HS-5 (cell line): ENCODE measurements around the gene LCK.
"Not testable (repeated sequence)": the region's sequence is repeated elsewhere in the genome, so short reads cannot be mapped to it uniquely, and the experiment has no call there.

Experiments
- DNase-seq: peaks from one replicate; pipeline ENCODE4 v3.0.0-alpha.2; 2012; ENCODE audit warnings: low read depth

LCK gene

DNA sequence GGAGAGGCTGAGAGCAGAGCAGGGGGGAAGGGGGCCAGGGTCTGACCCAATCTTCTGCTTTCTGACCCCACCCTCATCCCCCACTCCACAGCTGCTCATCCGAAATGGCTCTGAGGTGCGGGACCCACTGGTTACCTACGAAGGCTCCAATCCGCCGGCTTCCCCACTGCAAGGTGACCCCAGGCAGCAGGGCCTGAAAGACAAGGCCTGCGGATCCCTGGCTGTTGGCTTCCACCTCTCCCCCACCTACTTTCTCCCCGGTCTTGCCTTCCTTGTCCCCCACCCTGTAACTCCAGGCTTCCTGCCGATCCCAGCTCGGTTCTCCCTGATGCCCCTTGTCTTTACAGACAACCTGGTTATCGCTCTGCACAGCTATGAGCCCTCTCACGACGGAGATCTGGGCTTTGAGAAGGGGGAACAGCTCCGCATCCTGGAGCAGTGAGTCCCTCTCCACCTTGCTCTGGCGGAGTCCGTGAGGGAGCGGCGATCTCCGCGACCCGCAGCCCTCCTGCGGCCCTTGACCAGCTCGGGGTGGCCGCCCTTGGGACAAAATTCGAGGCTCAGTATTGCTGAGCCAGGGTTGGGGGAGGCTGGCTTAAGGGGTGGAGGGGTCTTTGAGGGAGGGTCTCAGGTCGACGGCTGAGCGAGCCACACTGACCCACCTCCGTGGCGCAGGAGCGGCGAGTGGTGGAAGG lies 23.7 kb downstream of the LCK start:
- no peak for DNase-seq

DNA sequence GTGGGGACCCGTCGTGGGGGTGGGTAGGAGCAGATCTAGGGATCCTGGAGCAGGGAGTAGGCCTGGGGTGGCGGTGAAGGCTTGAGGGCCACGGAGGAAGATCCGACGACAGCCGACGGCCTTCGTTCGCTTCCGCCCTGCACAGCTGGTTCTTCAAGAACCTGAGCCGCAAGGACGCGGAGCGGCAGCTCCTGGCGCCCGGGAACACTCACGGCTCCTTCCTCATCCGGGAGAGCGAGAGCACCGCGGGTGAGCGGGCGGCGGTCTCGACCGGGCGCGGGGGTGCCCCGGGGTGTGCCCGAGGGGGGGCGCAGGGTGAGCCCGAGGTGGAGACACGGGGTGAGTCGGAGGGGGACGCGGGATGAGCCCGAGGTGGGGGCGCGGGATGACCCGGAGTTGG lies 24.4 kb downstream of the LCK start:
- no peak for DNase-seq

DNA sequence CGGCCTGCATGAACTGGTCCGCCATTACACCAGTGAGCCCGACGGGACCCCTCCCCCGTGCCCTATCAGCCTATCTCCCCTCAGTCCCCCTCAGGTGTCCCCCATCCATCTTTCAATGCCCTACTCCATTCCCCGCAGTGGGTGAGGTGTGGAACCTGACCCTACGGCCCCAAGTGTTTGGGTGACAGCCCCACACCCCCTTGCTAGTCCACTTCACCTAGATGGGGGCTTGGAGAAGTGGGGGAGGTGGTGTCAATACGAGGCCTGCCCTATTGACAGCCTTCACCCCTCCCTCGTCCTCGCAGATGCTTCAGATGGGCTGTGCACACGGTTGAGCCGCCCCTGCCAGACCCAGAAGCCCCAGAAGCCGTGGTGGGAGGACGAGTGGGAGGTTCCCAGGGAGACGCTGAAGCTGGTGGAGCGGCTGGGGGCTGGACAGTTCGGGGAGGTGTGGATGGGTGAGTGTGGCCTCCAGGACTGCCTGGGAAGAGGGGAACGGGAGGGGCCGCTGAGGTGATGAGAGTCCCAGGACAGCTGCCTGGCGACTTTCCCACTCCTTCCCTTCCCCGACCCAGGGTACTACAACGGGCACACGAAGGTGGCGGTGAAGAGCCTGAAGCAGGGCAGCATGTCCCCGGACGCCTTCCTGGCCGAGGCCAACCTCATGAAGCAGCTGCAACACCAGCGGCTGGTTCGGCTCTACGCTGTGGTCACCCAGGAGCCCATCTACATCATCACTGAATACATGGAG lies 25.1 kb downstream of the LCK start:
- no peak for DNase-seq

- not testable (repeated sequence) for DNase-seq
Observed at GRCh38 chr1:32284777-32285176, 33.7 kb downstream of the LCK start.

DNA sequence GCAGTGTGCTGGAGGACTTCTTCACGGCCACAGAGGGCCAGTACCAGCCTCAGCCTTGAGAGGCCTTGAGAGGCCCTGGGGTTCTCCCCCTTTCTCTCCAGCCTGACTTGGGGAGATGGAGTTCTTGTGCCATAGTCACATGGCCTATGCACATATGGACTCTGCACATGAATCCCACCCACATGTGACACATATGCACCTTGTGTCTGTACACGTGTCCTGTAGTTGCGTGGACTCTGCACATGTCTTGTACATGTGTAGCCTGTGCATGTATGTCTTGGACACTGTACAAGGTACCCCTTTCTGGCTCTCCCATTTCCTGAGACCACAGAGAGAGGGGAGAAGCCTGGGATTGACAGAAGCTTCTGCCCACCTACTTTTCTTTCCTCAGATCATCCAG lies 34.6 kb downstream of the LCK start:
- DNase-seq = no peak

DNA sequence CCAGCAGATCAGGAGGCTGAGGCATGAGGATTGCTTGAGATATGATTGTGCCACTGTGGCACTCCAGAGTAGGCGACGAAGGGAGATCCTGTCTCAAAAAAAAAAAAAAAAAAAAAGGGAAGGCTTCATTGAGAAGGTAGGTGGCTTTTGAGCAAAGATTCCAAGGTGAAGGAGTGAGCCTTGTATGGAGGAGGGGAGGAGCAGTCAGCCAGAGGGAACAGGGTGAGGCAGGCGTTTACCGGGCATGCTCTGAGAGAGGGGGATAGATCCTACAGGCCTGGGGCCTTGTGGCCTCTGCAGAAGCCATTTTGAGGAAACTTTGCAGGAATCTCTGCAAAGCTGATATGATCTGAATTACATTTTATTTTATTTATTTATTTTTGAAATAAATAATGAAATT lies 35.7 kb downstream of the LCK start:
- DNase-seq = no peak

DNA sequence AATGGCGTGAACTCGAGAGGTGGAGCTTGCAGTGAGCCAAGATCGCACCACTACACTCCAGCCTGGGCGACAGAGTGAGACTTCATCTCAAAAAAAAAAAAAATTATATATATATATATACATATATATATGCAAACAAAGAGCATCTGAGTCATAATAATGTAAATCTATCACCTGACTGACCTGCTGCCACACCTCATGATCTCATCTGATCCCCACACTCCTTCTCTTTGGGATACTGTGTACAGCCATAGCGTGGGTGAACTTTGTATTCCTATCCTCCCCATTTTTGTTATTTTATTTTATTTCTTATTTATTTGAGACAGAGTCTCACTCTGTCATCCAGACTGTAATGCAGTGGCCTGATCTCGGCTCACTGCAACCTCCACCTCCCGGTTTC lies 38.2 kb downstream of the LCK start:
- no peak for DNase-seq

- peak; percentile 32 for DNase-seq
Observed at GRCh38 chr1:32291145-32291707, 40.2 kb downstream of the LCK start.

DNA sequence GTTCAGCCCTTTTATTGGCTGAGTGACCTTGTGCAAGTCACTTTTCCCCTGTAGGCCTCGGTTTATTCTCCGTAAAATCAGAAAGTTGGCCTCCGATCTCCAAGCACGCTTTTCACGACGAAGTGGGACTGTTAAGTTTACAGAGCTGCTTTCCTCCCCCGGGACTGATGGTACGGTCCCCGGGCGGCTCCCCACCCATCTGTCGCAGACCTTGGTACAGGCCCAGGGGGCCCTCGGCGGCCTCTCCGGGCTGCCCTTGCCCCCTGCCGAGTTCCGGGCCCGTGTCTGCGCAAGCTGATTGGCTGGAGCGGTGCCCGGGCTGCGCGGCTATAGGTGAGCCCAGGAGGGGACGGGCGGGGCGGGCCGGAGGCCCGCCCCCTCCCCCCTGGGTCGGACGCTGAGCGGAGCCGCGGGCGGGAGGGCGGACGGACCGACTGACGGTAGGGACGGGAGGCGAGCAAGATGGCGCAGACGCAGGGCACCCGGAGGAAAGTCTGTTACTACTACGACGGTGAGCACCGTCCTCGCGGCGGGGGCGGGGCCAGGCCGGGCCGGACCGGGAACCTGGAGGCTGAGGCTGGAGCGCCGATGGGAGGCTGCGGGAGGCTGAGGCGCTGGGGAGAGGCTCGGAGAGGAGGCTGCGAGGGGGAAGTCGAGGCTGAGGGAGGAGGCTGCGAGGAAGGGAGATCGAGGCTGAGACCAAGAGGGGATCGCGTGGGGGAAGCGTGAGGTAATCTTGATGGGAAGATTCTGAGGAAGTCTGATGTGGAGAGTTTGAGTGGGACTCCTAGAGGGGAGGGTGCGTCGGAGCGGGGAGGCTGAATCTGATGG lies 40.9 kb downstream of the LCK start, which contains the start of gene HDAC1:
Gene HDAC1 (plus strand): TSS at position 376 of the 831 bp plus-strand sequence. CDS start 87 bp downstream, at position 463.
- DNase-seq = peak; percentile 65

- DNase-seq = not testable (repeated sequence)
Observed at GRCh38 chr1:32298211-32298610, 47.1 kb downstream of the LCK start.

DNA sequence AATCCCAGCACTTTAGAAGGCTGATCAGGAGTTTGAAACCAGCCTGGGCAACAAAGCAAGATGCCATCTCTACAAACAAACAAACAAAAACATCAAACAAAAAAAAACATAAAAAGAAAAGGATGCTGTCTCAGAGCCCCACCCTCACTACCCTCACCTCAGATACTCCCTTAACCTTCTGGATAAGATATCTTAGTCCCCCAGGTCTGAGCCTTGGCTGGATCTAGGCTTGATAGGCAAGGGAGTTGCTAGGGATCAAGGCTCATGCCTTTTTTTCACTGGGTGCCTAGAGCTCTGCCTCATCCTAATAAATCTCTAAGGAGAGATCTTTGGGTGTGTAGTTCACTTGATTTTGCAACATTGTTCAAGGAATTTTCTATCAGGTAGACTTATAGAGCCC lies 48.3 kb downstream of the LCK start:
- no peak for DNase-seq

DNA sequence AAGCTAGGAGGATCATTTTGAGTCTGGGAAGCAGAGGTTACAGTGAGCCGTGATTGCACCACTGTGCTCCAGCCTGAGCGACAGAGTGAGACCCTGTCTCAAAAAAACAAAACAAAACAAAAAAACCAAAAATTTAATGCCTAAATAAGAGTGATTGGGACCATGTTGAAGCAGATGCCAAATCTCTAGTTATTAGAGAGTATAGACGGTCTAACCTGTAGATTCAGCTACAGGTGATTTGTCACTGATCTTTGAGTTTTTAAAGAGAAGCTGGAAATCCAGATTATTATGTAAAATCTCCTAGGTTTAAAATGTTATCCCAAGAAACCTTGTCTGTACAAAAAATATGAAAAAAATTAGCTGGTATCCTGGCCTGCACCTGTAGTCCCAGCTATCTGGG lies 52.3 kb downstream of the LCK start:
- DNase-seq = no peak

- DNase-seq = no peak
Observed at GRCh38 chr1:32303997-32304622, 53.0 kb downstream of the LCK start.

DNA sequence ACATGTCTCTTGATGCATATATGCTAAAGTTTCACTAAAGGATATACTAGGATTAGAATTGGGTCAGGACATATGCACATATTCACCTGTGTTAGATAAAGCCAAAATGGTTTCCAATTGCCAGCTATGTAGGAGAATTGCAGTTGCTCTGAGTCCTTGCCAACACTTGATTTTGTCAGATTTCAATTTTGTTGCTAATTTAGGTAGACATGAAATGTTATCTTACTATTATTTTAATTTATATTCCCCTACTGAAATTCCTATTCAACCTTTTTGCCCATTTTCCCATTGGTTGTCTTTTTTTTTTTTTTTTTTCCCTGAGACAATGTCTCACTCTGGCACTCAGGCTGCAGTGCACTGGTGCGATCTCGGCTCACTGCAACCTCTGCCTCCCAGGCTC lies 54.2 kb downstream of the LCK start:
- no peak for DNase-seq

- peak; percentile 58 for DNase-seq
Observed at GRCh38 chr1:32307324-32307723, 56.3 kb downstream of the LCK start.

GRCh38 chr1:32309960-32310359 lies 58.9 kb downstream of the LCK start:
- no peak for DNase-seq

DNA sequence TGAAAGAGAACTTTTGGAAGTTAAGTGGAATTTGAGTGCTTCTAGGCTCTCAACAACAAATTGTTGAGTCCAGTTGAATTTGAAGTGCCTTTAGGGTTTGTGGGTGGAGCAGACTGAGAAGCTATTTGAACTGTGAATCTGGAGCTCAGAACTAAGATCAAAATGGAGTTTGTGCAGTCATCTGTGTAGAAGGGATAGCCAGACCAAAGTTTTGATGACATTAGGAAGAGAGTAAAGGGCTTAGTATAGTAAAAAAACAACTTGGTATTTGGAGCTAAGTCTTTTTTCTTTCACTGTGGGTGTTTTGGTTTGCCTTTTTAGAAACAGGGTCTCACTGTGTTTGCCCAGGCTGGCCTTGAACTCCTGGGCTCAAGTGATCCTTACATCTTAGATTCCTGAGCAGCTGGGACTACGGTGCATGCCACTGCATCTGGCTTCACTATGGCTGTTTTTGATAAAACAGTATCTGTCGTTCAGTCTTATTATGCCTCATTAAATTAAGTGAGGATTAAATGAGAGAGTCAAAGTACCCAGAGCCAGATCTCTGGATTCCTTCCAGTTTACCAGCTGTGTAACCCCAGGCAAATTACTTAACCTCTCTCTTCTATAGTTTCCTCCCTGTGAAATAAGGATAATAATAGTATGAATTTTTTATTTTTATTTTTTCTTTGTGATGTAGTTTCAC lies 60.8 kb downstream of the LCK start:
- no peak for DNase-seq

DNA sequence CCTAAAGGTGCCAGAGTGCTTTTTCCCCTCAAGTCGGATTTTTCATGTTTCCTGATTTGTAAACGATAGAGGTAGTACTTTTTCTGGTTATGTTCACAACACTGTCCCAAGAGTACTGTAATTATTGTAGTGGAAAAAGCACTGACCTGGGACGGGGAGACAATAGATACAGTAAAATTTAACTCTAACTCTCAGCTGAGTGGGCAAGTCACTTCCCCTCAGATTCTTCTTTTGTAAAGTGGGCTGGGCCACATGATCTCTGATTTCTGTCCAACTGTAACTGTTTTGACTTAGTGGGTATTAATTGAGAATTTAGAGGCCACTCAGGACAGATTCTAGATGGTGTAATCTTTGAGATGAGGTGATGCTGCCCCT lies 65.8 kb downstream of the LCK start:
- DNase-seq = no peak

GRCh38 chr1:32318127-32318869 lies 67.2 kb downstream of the LCK start:
- DNase-seq = no peak

DNA sequence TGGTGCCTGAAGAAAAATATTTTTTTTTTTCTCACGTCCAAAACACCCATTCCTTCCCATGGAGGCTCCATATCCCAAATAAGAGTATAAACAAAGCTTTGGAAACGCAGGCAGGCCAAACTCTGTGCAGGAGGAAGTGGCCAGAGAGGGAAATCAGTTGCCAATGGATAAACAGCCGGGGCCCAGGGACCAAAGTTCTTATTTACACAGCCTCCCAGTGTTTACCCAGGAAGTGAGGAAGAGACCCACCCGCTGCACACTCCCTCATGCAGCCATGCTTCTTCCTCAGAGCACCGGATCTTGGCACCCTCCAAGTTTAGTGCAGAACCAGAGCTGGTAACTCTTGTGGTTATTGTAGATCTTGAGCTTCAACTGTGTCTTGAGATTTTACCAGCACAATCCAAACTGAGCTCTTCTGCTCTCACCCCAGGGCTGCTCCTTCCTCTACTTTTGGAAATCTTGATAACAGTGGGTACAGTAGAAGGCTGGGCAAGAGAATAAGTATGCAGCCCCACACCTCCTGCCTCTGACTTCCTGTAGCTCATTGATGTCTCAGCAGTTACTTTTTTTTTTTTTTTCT lies 70.7 kb downstream of the LCK start:
- no peak for DNase-seq
